K562 (cell line): Measurements from ENCODE around the gene TRIM37. TPM values are rescaled to one million over a fixed set of nuclear protein-coding genes. Genes with fewer than 3 reads are reported as not detected.

ENCODE experiments used
- AFF4 ChIP-seq: sonication (generic); formaldehyde crosslinking; IDR thresholded peaks from 2 replicates; pipeline ENCODE4 v1.8.0; 2023; ENCODE audit warnings: mild to moderate bottlenecking, missing genetic modification reagents
- CBX5 ChIP-seq: IDR thresholded peaks from 2 replicates; pipeline ENCODE4 v1.6.1; 2014; ENCODE audit warnings: low read depth, borderline replicate concordance
- E2F5 ChIP-seq: sonication (generic); formaldehyde crosslinking; IDR thresholded peaks from 2 replicates; pipeline ENCODE4 v1.8.0; 2022; ENCODE audit warnings: mild to moderate bottlenecking, missing genetic modification reagents
- E2F6 ChIP-seq, 2 experiments: IDR thresholded peaks; 2 replicates each; pipeline ENCODE4 v1.6.1; 2011; ENCODE audit warnings: borderline replicate concordance in 1 of 2, control low read depth in 1 of 2, low read depth in 1 of 2, low read length in 1 of 2, mild to moderate bottlenecking in 1 of 2, mixed read lengths in 1 of 2, moderate library complexity in 1 of 2; ENCODE audit not compliant: insufficient read depth in 1 of 2, insufficient read length in 1 of 2, poor library complexity in 1 of 2, severe bottlenecking in 1 of 2; ENCODE audit errors: extremely low read depth in 1 of 2
- FUS ChIP-seq: fragments of 200-400 bp; formaldehyde crosslinking; optimal IDR thresholded peaks from 2 replicates; pipeline ENCODE3; 2017; ENCODE audit warnings: low read depth, low read length
- HMGN3 ChIP-seq: IDR thresholded peaks from 2 replicates; pipeline ENCODE4 v1.6.1; 2011; ENCODE audit warnings: borderline replicate concordance, low read depth, mild to moderate bottlenecking, mixed read lengths, low read length; ENCODE audit not compliant: insufficient read length; ENCODE audit errors: extremely low read depth
- HOMEZ ChIP-seq: fragments of 250-450 bp; sonication (Bioruptor Pico); IDR thresholded peaks from 2 replicates; pipeline ENCODE4 v1.4.0; 2020; ENCODE audit warnings: mild to moderate bottlenecking, moderate library complexity
- KLF13 ChIP-seq: fragments of 450-650 bp; IDR thresholded peaks from 2 replicates; pipeline ENCODE4 v1.6.1; 2016; ENCODE audit warnings: missing genetic modification characterization, low read depth, mild to moderate bottlenecking, missing compliant biosample characterization, moderate library complexity, borderline replicate concordance
- PCBP1 ChIP-seq: fragments of 200-400 bp; formaldehyde crosslinking; IDR thresholded peaks from 2 replicates; pipeline ENCODE4 v1.6.1; 2018; ENCODE audit warnings: mild to moderate bottlenecking, low read depth, low read length; ENCODE audit not compliant: poor library complexity, severe bottlenecking
- USF1 ChIP-seq: sonication (generic); formaldehyde crosslinking; IDR thresholded peaks from 2 replicates; pipeline ENCODE4 v1.9.0; 2022; ENCODE audit warnings: mild to moderate bottlenecking, missing genetic modification reagents
- XRCC5 ChIP-seq: fragments of 200-400 bp; formaldehyde crosslinking; IDR thresholded peaks from 2 replicates; pipeline ENCODE4 v1.6.1; 2017; ENCODE audit warnings: low read depth, mild to moderate bottlenecking, low read length
- ZBED1 ChIP-seq: IDR thresholded peaks from 2 replicates; pipeline ENCODE4 v1.6.1; 2014
- ZBTB2 ChIP-seq: fragments of 450-650 bp; IDR thresholded peaks from 2 replicates; pipeline ENCODE4 v1.6.1; 2016; ENCODE audit warnings: antibody characterized with exemption
- ZFX ChIP-seq: sonication (generic); formaldehyde crosslinking; IDR thresholded peaks from 2 replicates; pipeline ENCODE4 v1.8.0; 2022; ENCODE audit warnings: mild to moderate bottlenecking, missing genetic modification reagents, moderate library complexity
- ZNF239 ChIP-seq: fragments of 250-450 bp; sonication (Bioruptor Pico); IDR thresholded peaks from 2 replicates; pipeline ENCODE4 v1.4.0; 2020; ENCODE audit warnings: mild to moderate bottlenecking
- polyA plus RNA-seq, 8 experiments: library from polyadenylated mRNA; depleted of rRNA in 4 of 8; stranded (reverse) in 5 of 8; unstranded in 3 of 8; fragments of >200 nt; fragmentation: Nextera tagmentation in 2 of 8; fragmentation: Illumina TruSeq in 1 of 8; extraction: Ambion mirVana in 2 of 8; extraction: Trizol in 1 of 8; gene quantifications; 2 replicates each; pipeline versions ENCODE4 v1.2.1 to v1.2.3, GENCODE V29; 2011 to 2014; ENCODE audit warnings: inconsistent platforms in 1 of 8, missing spikeins in 1 of 8
- total RNA-seq, 7 experiments: library from RNA; depleted of rRNA in 6 of 7; stranded (reverse); fragments of >200 nt in 6 of 7; fragmentation: Illumina TruSeq in 2 of 7; extraction: Trizol in 2 of 7; gene quantifications; 2 replicates each; pipeline versions ENCODE4 v1.2.1 to v1.2.3, GENCODE V29; 2011 to 2021; ENCODE audit warnings: low replicate concordance in 1 of 7

TRIM37 gene
- total and polyA plus RNA-seq, 9 of the 15 experiments (the other 6 are each of a cell fraction or from before 2014, with no cell fraction given), result 4.5 to 31.4 (median 23.8) TPM

- TF ChIP-seq E2F6 (IDR thresholded peaks at IDR 0.05; ENCODE audit: borderline replicate concordance in 1 of 2, extremely low read depth in 1 of 2, insufficient read depth in 1 of 2, insufficient read length in 1 of 2, low read depth in 1 of 2, low read length in 1 of 2, poor library complexity in 1 of 2, severe bottlenecking in 1 of 2), result peak; percentile 77 to 90
- peak; percentile 96 for TF ChIP-seq HMGN3
- TF ChIP-seq E2F5, result peak; percentile 57
- TF ChIP-seq ZBTB2, result peak; percentile 98
- TF ChIP-seq CBX5, result 0 out of 2 replicates have a peak, but pooled peaks have one; percentile 4
- TF ChIP-seq XRCC5, result 0 out of 2 replicates have a peak, but pooled peaks have one; percentile 50
- TF ChIP-seq ZNF239 (CRISPR knock-in tag), result no peak
- peak; percentile 81 for TF ChIP-seq ZFX
- peak; percentile 96 for TF ChIP-seq KLF13 (tag)
- TF ChIP-seq FUS, result peak; percentile 81
- peak; percentile 95 for TF ChIP-seq AFF4 (CRISPR knock-in tag)
- TF ChIP-seq PCBP1, result no peak
- TF ChIP-seq ZBED1, result 0 out of 2 replicates have a peak, but pooled peaks have one; percentile 13
- no peak for TF ChIP-seq HOMEZ (CRISPR knock-in tag)
- peak; percentile 100 for TF ChIP-seq USF1 (CRISPR knock-in tag)
These were observed at the start of gene TRIM37 (continued) for GRCh38 chr17:59106463-59107305.
